Neural progenitor cell (in vitro differentiated cells): ENCODE data around the gene PCDHA6. TPM values are rescaled to one million over a fixed set of nuclear protein-coding genes. Genes with fewer than 3 reads are reported as not detected.
A peak's percentile ranks its signal among the peaks of the same experiment; 100 is the strongest.
"Not testable (repeated sequence)": the region's sequence is repeated elsewhere in the genome, so short reads cannot be mapped to it uniquely, and the experiment has no call there.

Experiments
- DNase-seq: peaks from one replicate; pipeline ENCODE4 v3.0.0-alpha.2; 2016; ENCODE audit warnings: low spot score
- H2AFZ ChIP-seq: fragments of 200-600 bp; sonication (generic); replicated peaks from 2 replicates; pipeline ENCODE4 v1.6.1; 2016; ENCODE audit warnings: antibody characterized with exemption
- H3F3A ChIP-seq: fragments of 200-600 bp; sonication (generic); 2 replicates; pipeline ENCODE4 v1.6.1; 2016; ENCODE audit warnings: antibody characterized with exemption, low read depth
- H3K27ac ChIP-seq: fragments of 200-600 bp; sonication (generic); 2 replicates; pipeline ENCODE4 v1.5.1; 2016; ENCODE audit warnings: mild to moderate bottlenecking
- H3K27me3 ChIP-seq: fragments of 200-600 bp; sonication (generic); 2 replicates; pipeline ENCODE4 v1.6.1; 2016; ENCODE audit warnings: mild to moderate bottlenecking, moderate library complexity
- H3K36me3 ChIP-seq: fragments of 200-600 bp; sonication (generic); 2 replicates; pipeline ENCODE4 v1.5.1; 2016
- H3K4me1 ChIP-seq: fragments of 200-600 bp; sonication (generic); 2 replicates; pipeline ENCODE4 v1.6.1; 2016; ENCODE audit warnings: mixed run types
- H3K4me2 ChIP-seq: fragments of 200-600 bp; sonication (generic); 2 replicates; pipeline ENCODE4 v1.6.1; 2016
- H3K4me3 ChIP-seq: fragments of 200-600 bp; sonication (generic); 2 replicates; pipeline ENCODE4 v1.5.1; 2016
- H3K79me2 ChIP-seq: fragments of 200-600 bp; sonication (generic); 2 replicates; pipeline ENCODE4 v1.6.1; 2016; ENCODE audit warnings: low read depth
- H3K9ac ChIP-seq: fragments of 200-600 bp; sonication (generic); 2 replicates; pipeline ENCODE4 v1.6.1; 2016
- H3K9me3 ChIP-seq: fragments of 200-600 bp; sonication (generic); 2 replicates; pipeline ENCODE4 v1.5.1; 2016; ENCODE audit warnings: low read depth
- H4K20me1 ChIP-seq: fragments of 200-600 bp; sonication (generic); 2 replicates; pipeline ENCODE4 v1.6.1; 2016; ENCODE audit warnings: low read depth
- H3K27ac Mint-ChIP-seq: 3 replicates; pipeline ENCODE4 v1.8.0; 2021; ENCODE audit warnings: mixed read lengths
- H3K27me3 Mint-ChIP-seq: 2 replicates; pipeline ENCODE4 v1.8.0; 2022; ENCODE audit warnings: low read depth, mild to moderate bottlenecking, inconsistent platforms, moderate library complexity, mixed read lengths; ENCODE audit not compliant: insufficient read depth
- H3K36me3 Mint-ChIP-seq: 3 replicates; pipeline ENCODE4 v1.8.0; 2021; ENCODE audit warnings: mixed read lengths
- H3K4me1 Mint-ChIP-seq: 3 replicates; pipeline ENCODE4 v1.8.0; 2021; ENCODE audit warnings: mixed read lengths
- H3K4me3 Mint-ChIP-seq: 3 replicates; pipeline ENCODE4 v1.8.0; 2021; ENCODE audit warnings: mild to moderate bottlenecking, moderate library complexity, mixed read lengths
- H3K9me3 Mint-ChIP-seq: 3 replicates; pipeline ENCODE4 v1.8.0; 2020; ENCODE audit warnings: mixed read lengths
- CTCF ChIP-seq: fragments of 200-600 bp; sonication (generic); IDR thresholded peaks from 2 replicates; pipeline ENCODE4 v1.5.1; 2017; ENCODE audit warnings: antibody characterized with exemption, mild to moderate bottlenecking
- EZH2 ChIP-seq: fragments of 200-600 bp; sonication (generic); IDR thresholded peaks from 2 replicates; pipeline ENCODE4 v1.6.1; 2017; ENCODE audit warnings: antibody characterized with exemption, mild to moderate bottlenecking, moderate library complexity
- EZH2phosphoT487 ChIP-seq: fragments of 200-600 bp; sonication (generic); IDR thresholded peaks from 2 replicates; pipeline ENCODE4 v1.6.1; 2017; ENCODE audit warnings: antibody characterized with exemption
- total RNA-seq: library from RNA; depleted of rRNA; stranded (reverse); fragments of >200 nt; gene quantifications from 2 replicates; pipeline ENCODE4 v1.2.3, GENCODE V29; 2015; ENCODE audit warnings: low replicate concordance

Gene PCDHA6
- total RNA-seq, 1 donor from 2014 or later: 2.0 TPM

GRCh38 chr5:140796718-140797095 lies 31.1 kb upstream of the PCDHA6 start:
- DNase-seq: no peak
- no peak overlapping the region for H3K27ac Mint-ChIP-seq
- H3K79me2 ChIP-seq: no peaks in the 10 kb centered on the region

GRCh38 chr5:140800816-140801493 lies 26.8 kb upstream of the PCDHA6 start, which contains the start of gene PCDHA3:
Gene PCDHA3, plus strand, starts transcription at chr5:140801057.
- peaks cover 41% of the 10 kb centered on the region for H3K9me3 Mint-ChIP-seq
- Histone ChIP-seq H3K27me3 (no peaks in the 10 kb centered on the region), H3K79me2 (no peaks in the 10 kb centered on the region), H3K4me2 (no peak within 1 kb of the TSS), H3K27ac (no peak within 1 kb of the TSS), H3F3A (no peaks in the 10 kb centered on the region), H3K4me3 (no peak within 1 kb of the TSS), H3K36me3 (peaks cover 13% of the 10 kb centered on the region), H3K9me3 (peaks cover 9% of the 10 kb centered on the region), H3K9ac (no peak within 1 kb of the TSS), H4K20me1 (no peaks in the 10 kb centered on the region), H3K4me1 (no peaks in the 10 kb centered on the region), H2AFZ (no peak within 1 kb of the TSS)
- peaks cover 1% of the 10 kb centered on the region for H3K4me1 Mint-ChIP-seq
- peaks cover 2% of the 10 kb centered on the region for H3K27me3 Mint-ChIP-seq
- no peak within 1 kb of the TSS for H3K4me3 Mint-ChIP-seq
- H3K36me3 Mint-ChIP-seq: peaks cover 25% of the 10 kb centered on the region
- DNase-seq: no peak
- H3K27ac Mint-ChIP-seq: no peak within 1 kb of the TSS
- TF ChIP-seq EZH2 (no peak), CTCF (peak; percentile 4)

More at GRCh38 chr5:140796718-140797095, 31.1 kb upstream of the PCDHA6 start:
- Histone ChIP-seq H3K27ac (no peak overlapping the region), H4K20me1 (no peaks in the 10 kb centered on the region), H3K9ac (no peak overlapping the region), H3F3A (no peaks in the 10 kb centered on the region), H3K4me1 (no peaks in the 10 kb centered on the region), H3K4me3 (no peak overlapping the region), H3K4me2 (no peak overlapping the region), H3K27me3 (no peaks in the 10 kb centered on the region), H2AFZ (no peak overlapping the region), H3K36me3 (peaks cover 13% of the 10 kb centered on the region), H3K9me3 (peaks cover 14% of the 10 kb centered on the region)
- Mint-ChIP-seq H3K4me1 (no peaks in the 10 kb centered on the region), H3K4me3 (no peak overlapping the region), H3K36me3 (peaks cover 22% of the 10 kb centered on the region), H3K9me3 (peaks cover 44% of the 10 kb centered on the region), H3K27me3 (no peaks in the 10 kb centered on the region)
- TF ChIP-seq EZH2: no peak
- TF ChIP-seq CTCF: no peak
- TF ChIP-seq EZH2phosphoT487: no peak

GRCh38 chr5:140801494-140801841 lies 26.3 kb upstream of the PCDHA6 start:
- no peaks in the 10 kb centered on the region for H3F3A ChIP-seq
- peaks cover 2% of the 10 kb centered on the region for H3K27me3 Mint-ChIP-seq
- DNase-seq: no peak
- no peaks in the 10 kb centered on the region for H3K4me1 ChIP-seq
- no peak overlapping the region for H2AFZ ChIP-seq
- H3K9ac ChIP-seq: no peak overlapping the region
- peaks cover 3% of the 10 kb centered on the region for H3K4me1 Mint-ChIP-seq
- H3K79me2 ChIP-seq: no peaks in the 10 kb centered on the region
- peaks cover 40% of the 10 kb centered on the region for H3K9me3 Mint-ChIP-seq
- H3K36me3 Mint-ChIP-seq: peaks cover 25% of the 10 kb centered on the region
- H3K27ac ChIP-seq: no peak overlapping the region
- H3K4me3 ChIP-seq: no peak overlapping the region
- peaks cover 9% of the 10 kb centered on the region for H3K9me3 ChIP-seq
- H3K27me3 ChIP-seq: no peaks in the 10 kb centered on the region
- H3K27ac Mint-ChIP-seq: no peak overlapping the region
- peaks cover 13% of the 10 kb centered on the region for H3K36me3 ChIP-seq
- H4K20me1 ChIP-seq: no peaks in the 10 kb centered on the region
- no peak overlapping the region for H3K4me2 ChIP-seq
- H3K4me3 Mint-ChIP-seq: no peak overlapping the region
- TF ChIP-seq EZH2phosphoT487 (no peak), CTCF (no peak), EZH2 (no peak)

- H3K9ac ChIP-seq, H3F3A ChIP-seq, H3K4me3 ChIP-seq, H3K4me1 ChIP-seq, H4K20me1 ChIP-seq, H3K27ac ChIP-seq, H3K79me2 ChIP-seq, H3K4me3 Mint-ChIP-seq, H3K27ac Mint-ChIP-seq, DNase-seq, H3K4me1 Mint-ChIP-seq, H3K9me3 ChIP-seq, H3K27me3 ChIP-seq, H3K27me3 Mint-ChIP-seq, H3K4me2 ChIP-seq, H2AFZ ChIP-seq: not testable (repeated sequence)
- Mint-ChIP-seq H3K9me3 (peaks cover 37% of the 10 kb centered on the region), H3K36me3 (peaks cover 22% of the 10 kb centered on the region)
- H3K36me3 ChIP-seq: peaks cover 13% of the 10 kb centered on the region
Observed at GRCh38 chr5:140802381-140802780, 25.4 kb upstream of the PCDHA6 start.
